Skeletal muscle tissue (tissue), 4 donors: ENCODE measurements around the gene NSMF. TPM values are rescaled to one million over a fixed set of nuclear protein-coding genes. Genes with fewer than 3 reads are reported as not detected.

Source experiments
- H3K27ac ChIP-seq: one replicate; pipeline ENCODE4 v1.7.0; 2013; ENCODE audit warnings: mild to moderate bottlenecking, low read depth, low read length, inconsistent platforms
- H3K27me3 ChIP-seq, 3 donors: one replicate each; pipeline ENCODE4 v1.7.0; 2013; ENCODE audit warnings: low read length in 3 of 3; ENCODE audit not compliant: control insufficient read depth in 3 of 3, insufficient read depth in 3 of 3
- H3K36me3 ChIP-seq, 3 donors: one replicate each; pipeline ENCODE4 v1.7.0; 2013; ENCODE audit warnings: low read length in 3 of 3; ENCODE audit not compliant: control insufficient read depth in 3 of 3, insufficient read depth in 3 of 3
- H3K4me1 ChIP-seq, 3 donors: one replicate each; pipeline ENCODE4 v1.7.0; 2013; ENCODE audit warnings: low read length in 3 of 3, mild to moderate bottlenecking in 3 of 3; ENCODE audit not compliant: control insufficient read depth in 3 of 3, insufficient read depth in 3 of 3
- H3K4me3 ChIP-seq, 3 donors: one replicate each; pipeline ENCODE4 v1.7.0; 2013; ENCODE audit warnings: low read length in 3 of 3
- H3K9ac ChIP-seq, 3 donors: one replicate each; pipeline ENCODE4 v1.7.0; 2013; ENCODE audit warnings: low read length in 3 of 3, mild to moderate bottlenecking in 3 of 3, moderate library complexity in 2 of 3, low read depth in 1 of 3
- H3K9me3 ChIP-seq, 3 donors: one replicate each; pipeline ENCODE4 v1.7.0; 2013; ENCODE audit warnings: low read length in 3 of 3; ENCODE audit not compliant: control insufficient read depth in 3 of 3
- total RNA-seq: library from RNA; depleted of rRNA; stranded (reverse); fragments of >200 nt; gene quantifications from one replicate; pipeline ENCODE4 v1.2.3, GENCODE V29; 2014
- donor health status: Osteomylitis.

NSMF gene
- total RNA-seq, 1 donor from 2014 or later = 4.2 TPM

GRCh38 chr9:137499858-137500661 lies 40.9 kb upstream of the NSMF start:
- H3K9ac ChIP-seq = no peak overlapping the region

GRCh38 chr9:137499416-137499815 lies 40.3 kb upstream of the NSMF start:
- no peak overlapping the region for H3K27ac ChIP-seq
- H3K4me1 ChIP-seq = peaks cover 0 to 10% (median 8%) of the 10 kb centered on the region in 3 donors
- H3K9me3 ChIP-seq = no peaks in the 10 kb centered on the region
- H3K4me3 ChIP-seq = no peak overlapping the region
- peaks cover 7 to 43% (median 19%) of the 10 kb centered on the region in 3 donors for H3K36me3 ChIP-seq
- H3K27me3 ChIP-seq = no peaks in the 10 kb centered on the region
- H3K9ac ChIP-seq = no peak overlapping the region

More at GRCh38 chr9:137499858-137500661, 40.9 kb upstream of the NSMF start:
- no peaks in the 10 kb centered on the region for H3K27me3 ChIP-seq
- peaks cover 7 to 43% (median 19%) of the 10 kb centered on the region in 3 donors for H3K36me3 ChIP-seq
- H3K27ac ChIP-seq = no peak overlapping the region
- H3K9me3 ChIP-seq = no peaks in the 10 kb centered on the region
- peaks cover 0 to 6% (median 1%) of the 10 kb centered on the region in 3 donors for H3K4me1 ChIP-seq
- H3K4me3 ChIP-seq = no peak overlapping the region

DNA sequence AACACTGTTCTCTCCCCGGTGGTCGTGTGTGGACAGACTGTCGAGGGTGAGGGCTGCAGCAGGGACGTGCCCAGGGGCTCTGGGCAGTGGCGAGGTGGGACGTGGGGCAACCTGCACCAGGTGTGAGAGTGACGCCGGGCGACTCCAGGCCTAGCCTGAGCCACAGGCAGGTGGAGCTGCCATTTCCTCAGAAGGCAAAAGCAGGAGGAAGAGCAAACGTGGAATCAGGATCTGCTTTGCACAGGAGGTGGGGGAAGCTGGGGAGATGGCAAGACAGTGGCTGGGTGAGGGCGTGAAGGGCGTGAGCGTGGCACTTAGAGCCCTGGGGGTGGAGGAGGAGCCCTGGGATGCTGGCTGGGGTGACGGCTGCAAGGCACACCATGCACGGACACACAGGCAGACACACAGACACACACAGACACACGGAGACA lies 39.6 kb upstream of the NSMF start:
- Histone ChIP-seq H3K9ac (no peak overlapping the region), H3K4me3 (no peak overlapping the region), H3K36me3 (peaks cover 7 to 43% (median 19%) of the 10 kb centered on the region in 3 donors), H3K27me3 (no peaks in the 10 kb centered on the region), H3K9me3 (no peaks in the 10 kb centered on the region), H3K4me1 (peaks cover 0 to 13% (median 10%) of the 10 kb centered on the region in 3 donors), H3K27ac (no peak overlapping the region)

DNA sequence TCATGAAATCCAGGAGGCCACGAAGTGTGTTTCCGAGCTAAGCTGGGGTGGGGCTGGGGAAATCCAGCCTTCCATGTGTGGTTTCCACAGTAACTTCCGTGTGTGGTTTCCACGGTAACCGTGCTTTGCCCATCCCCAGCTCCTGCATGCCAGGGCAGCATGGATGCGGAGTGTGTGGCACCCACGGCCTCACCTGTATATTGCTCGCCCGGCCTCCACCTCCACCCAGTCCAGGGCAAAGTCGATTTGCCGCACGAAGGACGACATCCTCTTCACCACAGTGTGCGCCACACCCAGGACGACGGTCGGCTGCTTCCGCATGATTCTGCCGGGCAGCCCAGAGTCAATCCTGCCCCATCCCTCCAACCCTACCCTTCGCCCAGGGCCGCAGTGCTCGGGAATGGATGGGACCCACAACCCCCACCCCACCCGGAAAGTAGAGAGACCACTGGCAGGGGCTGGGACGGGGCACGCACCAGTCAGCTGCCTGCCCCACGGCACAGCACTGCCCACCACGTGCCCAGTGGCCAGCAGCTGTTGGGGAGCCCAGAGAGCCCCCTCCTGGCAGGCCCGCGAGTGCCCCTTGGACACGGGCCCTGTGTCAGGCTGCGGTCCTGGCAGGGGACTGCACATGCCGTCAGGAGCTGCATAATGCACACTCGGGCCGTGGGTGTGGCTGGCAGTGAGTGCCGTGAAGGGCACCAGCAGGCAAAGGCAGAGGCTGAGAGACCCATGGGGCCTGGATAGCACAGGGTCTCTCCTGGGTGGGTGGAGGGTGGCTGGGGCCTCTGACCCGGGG lies 39.0 kb upstream of the NSMF start:
- peaks cover 0 to 13% (median 10%) of the 10 kb centered on the region in 3 donors for H3K4me1 ChIP-seq
- no peak overlapping the region for H3K27ac ChIP-seq
- no peak overlapping the region for H3K4me3 ChIP-seq
- no peaks in the 10 kb centered on the region for H3K9me3 ChIP-seq
- no peaks in the 10 kb centered on the region for H3K27me3 ChIP-seq
- peak overlapping the region in 1 of 3 donors; percentile 16 for H3K9ac ChIP-seq
- H3K36me3 ChIP-seq = peaks cover 7 to 43% (median 19%) of the 10 kb centered on the region in 3 donors

- no peak overlapping the region for H3K27ac ChIP-seq
- H3K9ac ChIP-seq = no peak overlapping the region
- peaks cover 0 to 13% (median 10%) of the 10 kb centered on the region in 3 donors for H3K4me1 ChIP-seq
- H3K9me3 ChIP-seq = no peaks in the 10 kb centered on the region
- H3K4me3 ChIP-seq = no peak overlapping the region
- H3K36me3 ChIP-seq = peaks cover 7 to 43% (median 17%) of the 10 kb centered on the region in 3 donors
- no peaks in the 10 kb centered on the region for H3K27me3 ChIP-seq
These were observed 37.7 kb upstream of the NSMF start for GRCh38 chr9:137496601-137497375.

- H3K36me3 ChIP-seq = peaks cover 11 to 41% (median 13%) of the 10 kb centered on the region in 3 donors
- H3K9me3 ChIP-seq = no peaks in the 10 kb centered on the region
- no peak overlapping the region for H3K27ac ChIP-seq
- peaks cover 0 to 13% (median 10%) of the 10 kb centered on the region in 3 donors for H3K4me1 ChIP-seq
- H3K4me3 ChIP-seq = no peak overlapping the region
- no peak overlapping the region for H3K9ac ChIP-seq
- H3K27me3 ChIP-seq = no peaks in the 10 kb centered on the region
These were observed 35.6 kb upstream of the NSMF start for GRCh38 chr9:137494550-137495351.

GRCh38 chr9:137494104-137494544 lies 35.0 kb upstream of the NSMF start:
- H3K9ac ChIP-seq = no peak overlapping the region
- no peak overlapping the region for H3K27ac ChIP-seq
- no peaks in the 10 kb centered on the region for H3K27me3 ChIP-seq
- peaks cover 11 to 40% (median 13%) of the 10 kb centered on the region in 3 donors for H3K36me3 ChIP-seq
- H3K4me3 ChIP-seq = no peak overlapping the region
- no peaks in the 10 kb centered on the region for H3K9me3 ChIP-seq
- peaks cover 0 to 13% (median 10%) of the 10 kb centered on the region in 3 donors for H3K4me1 ChIP-seq

DNA sequence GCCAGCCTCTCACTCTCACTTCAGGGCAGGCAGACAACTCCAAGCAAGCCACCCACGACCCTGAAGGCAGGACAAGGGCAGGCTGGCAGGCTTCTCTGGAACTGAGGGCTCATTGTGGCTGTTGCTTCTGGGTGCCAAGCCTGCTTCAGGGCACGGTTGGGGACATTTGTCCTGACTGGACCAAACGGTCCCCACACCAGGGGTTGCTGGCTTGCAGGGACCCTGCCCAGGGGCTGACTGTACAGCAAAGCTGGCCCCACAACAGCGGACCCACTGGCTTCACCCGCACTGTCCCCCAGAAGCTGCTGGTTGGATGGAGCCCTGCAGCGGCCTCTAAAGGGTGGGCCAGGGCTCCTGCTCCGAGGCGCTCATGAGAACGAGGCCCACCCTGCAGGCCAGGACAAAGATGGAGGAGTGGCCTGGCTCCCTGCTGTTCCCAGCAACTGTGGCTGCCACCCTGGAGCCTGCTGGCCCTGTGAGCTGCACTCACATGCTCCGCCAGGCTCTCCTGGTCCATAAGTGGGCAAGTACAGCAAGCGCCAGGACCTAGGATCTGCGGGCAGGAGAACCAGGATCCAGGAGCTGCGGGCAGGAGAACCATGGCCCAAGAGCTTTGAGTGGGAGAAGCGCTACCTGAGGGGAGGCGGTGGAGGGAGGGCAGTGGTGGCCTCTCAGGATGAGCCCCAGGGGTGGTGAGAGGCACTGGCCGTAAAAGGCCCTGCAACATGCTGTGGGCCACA lies 34.4 kb upstream of the NSMF start:
- no peak overlapping the region for H3K4me3 ChIP-seq
- no peaks in the 10 kb centered on the region for H3K27me3 ChIP-seq
- H3K27ac ChIP-seq = no peak overlapping the region
- H3K9me3 ChIP-seq = no peaks in the 10 kb centered on the region
- peaks cover 7 to 40% (median 14%) of the 10 kb centered on the region in 3 donors for H3K36me3 ChIP-seq
- H3K4me1 ChIP-seq = peaks cover 0 to 13% (median 10%) of the 10 kb centered on the region in 3 donors
- H3K9ac ChIP-seq = no peak overlapping the region
